Motor neuron (in vitro differentiated cells): ENCODE data around the gene PRR7. TPM values are rescaled to one million over a fixed set of nuclear protein-coding genes. Genes with fewer than 3 reads are reported as not detected.

Experiments used
- ATAC-seq, 8 experiments: fragments of 200-7000 bp; cut with Tn5 transposase; replicated peaks in 6 of 8; 2 replicates each; pipeline ENCODE4 v1.8.0; 2021; ENCODE audit warnings: mild to moderate bottlenecking in 8 of 8, moderate library complexity in 8 of 8
- H3K27ac ChIP-seq, 2 donors: fragments of 250-450 bp; sonication (Bioruptor Pico); 2 replicates each; pipeline ENCODE4 v1.9.0; 2021; ENCODE audit warnings: antibody characterized with exemption in 2 of 2, mild to moderate bottlenecking in 2 of 2, moderate library complexity in 1 of 2
- H3K4me1 ChIP-seq, 2 donors: fragments of 250-450 bp; sonication (Bioruptor Pico); replicated peaks in 1 of 2; 2 replicates each; pipeline ENCODE4 v1.6.1; 2021; ENCODE audit warnings: antibody characterized with exemption in 2 of 2, mild to moderate bottlenecking in 2 of 2, moderate library complexity in 1 of 2
- H3K4me3 ChIP-seq, 5 donors: fragments of 250-450 bp; sonication (Bioruptor Pico); 2 replicates each; pipeline ENCODE4 v1.9.0; 2021; ENCODE audit warnings: antibody characterized with exemption in 5 of 5, mild to moderate bottlenecking in 5 of 5, moderate library complexity in 4 of 5
- WGBS, 10 experiments: fragments of 450-650 bp; shearing (Covaris generic); methylation state at CpG; one replicate each; pipeline ENCODE4 v1.0.0; 2022; 5-methylcytosine and 5-hydroxymethylcytosine counted together
- in situ Hi-C, 9 experiments: fragments of 400-800 bp; cut with MboI; loops; one replicate each; pipeline ENCODE4 v1.15.0; 2021; ENCODE audit warnings: low sequenced_read_pairs in 9 of 9, low pct_unique_long_range_greater_than_20kb in 2 of 9; ENCODE audit not compliant: unreplicated experiment in 9 of 9
- total RNA-seq, 8 experiments: library from RNA; unstranded; fragments of 300-600 nt; gene quantifications; 2 replicates each; pipeline versions ENCODE4 v1.2.3 to v1.2.4, GENCODE V29; 2022

PRR7 gene
- 1 to 10 TPM; 2.0 to 8.1 (median 3.8) TPM for total RNA-seq

- ATAC-seq, result peak; percentile 60 to 71 (median 64)
- in situ Hi-C loops, result no loop called here
- WGBS, 10 experiments, result 0% methylated on average over 2 of the region's 89 CpGs; no CpG with 5 or more reads in 8 of the 10 experiments
- H3K4me3 ChIP-seq, result peak within 1 kb of the TSS; percentile 53 to 90 (median 67)
- peak within 1 kb of the TSS; percentile 83 to 91 for H3K27ac ChIP-seq
- peaks cover 28 to 33% of the 10 kb centered on the region in 2 donors for H3K4me1 ChIP-seq
Measured at GRCh38 chr5:177446200-177447065, at the start of gene PRR7. TSS of gene PRR7 (plus strand) at chr5:177446814. CDS start at chr5:177455068, 8,254 bp downstream.

GRCh38 chr5:177397875-177398390 is 48.7 kb upstream of the PRR7 start:
- no peak overlapping the region for H3K4me3 ChIP-seq
- H3K27ac ChIP-seq, result no peak overlapping the region
- in situ Hi-C loops, result loop anchor here in 2 of 9 experiments (25.0 kb wide), 2 partner anchors 89 to 114 kb away; partner anchors contain the start of genes DDX41 (in 1 of the 2), DOK3 (in 1 of the 2) and PDLIM7 (in 1 of the 2)
- H3K4me1 ChIP-seq, result peaks cover 3 to 4% of the 10 kb centered on the region in 2 donors
- no peak for ATAC-seq
- 100% methylated on average over 1 to 3 of the region's 16 CpGs; no CpG with 5 or more reads in 8 of the 10 experiments for WGBS, 10 experiments

GRCh38 chr5:177399997-177400868 is 46.4 kb upstream of the PRR7 start, which contains the start of gene PFN3:
TSS of gene PFN3 (minus strand) at chr5:177400661. CDS start at chr5:177400576, 85 bp downstream.
- 12 to 100% (median 38%) methylated on average over 1 to 16 of the region's 92 CpGs; no CpG with 5 or more reads in 4 of the 10 experiments for WGBS, 10 experiments
- Histone ChIP-seq H3K4me1 (peaks cover 10 to 12% of the 10 kb centered on the region in 2 donors), H3K4me3 (peak within 1 kb of the TSS in 1 of 5 donors; percentile 7), H3K27ac (no peak within 1 kb of the TSS)
- peak in 1 of 8 experiments; percentile 2 for ATAC-seq
- in situ Hi-C loops, result loop anchor here in 2 of 9 experiments (25.0 kb wide), 2 partner anchors 87 to 112 kb away; partner anchors contain the start of genes DDX41 (in 1 of the 2), DOK3 (in 1 of the 2) and PDLIM7 (in 1 of the 2)

- H3K27ac ChIP-seq, result peak overlapping the region; percentile 11 to 38
- WGBS, 10 experiments, result 0 to 60% (median 3%) methylated on average over 1 to 20 of the region's 49 CpGs; no CpG with 5 or more reads in 3 of the 10 experiments
Measured at GRCh38 chr5:177402271-177403043, 44.2 kb upstream of the PRR7 start.

GRCh38 chr5:177403102-177403791 is 43.4 kb upstream of the PRR7 start:
- 0 to 17% methylated on average over 2 to 17 of the region's 61 CpGs; no CpG with 5 or more reads in 8 of the 10 experiments for WGBS, 10 experiments
- peak overlapping the region in 1 of 2 donors; percentile 38 for H3K27ac ChIP-seq

More at GRCh38 chr5:177402271-177403043, 44.2 kb upstream of the PRR7 start:
- in situ Hi-C loops, result no loop called here
- peaks cover 10 to 12% of the 10 kb centered on the region in 2 donors for H3K4me1 ChIP-seq
- H3K4me3 ChIP-seq, result peak overlapping the region; percentile 25 to 45 (median 37)
- peak; percentile 27 to 72 (median 68) for ATAC-seq

GRCh38 chr5:177403792-177404640 is 42.6 kb upstream of the PRR7 start:
- Histone ChIP-seq H3K4me1 (peaks cover 10 to 12% of the 10 kb centered on the region in 2 donors), H3K27ac (peak overlapping the region in 1 of 2 donors; percentile 52)
- WGBS, 10 experiments, result 0 to 3% (median 1%) methylated on average over 9 to 21 of the region's 93 CpGs; no CpG with 5 or more reads in 5 of the 10 experiments

More at GRCh38 chr5:177403102-177403791, 43.4 kb upstream of the PRR7 start:
- in situ Hi-C loops, result no loop called here
- ATAC-seq, result peak; percentile 9 to 34 (median 24)
- Histone ChIP-seq H3K4me3 (peak overlapping the region; percentile 25 to 45 (median 37)), H3K4me1 (peaks cover 10 to 12% of the 10 kb centered on the region in 2 donors)

GRCh38 chr5:177404641-177405179 is 41.9 kb upstream of the PRR7 start:
- no peak for ATAC-seq
- Histone ChIP-seq H3K4me1 (peaks cover 10 to 12% of the 10 kb centered on the region in 2 donors), H3K4me3 (peak overlapping the region; percentile 25 to 45 (median 37)), H3K27ac (peak overlapping the region in 1 of 2 donors; percentile 52)
- 0 to 83% (median 55%) methylated on average over 1 to 4 of the region's 16 CpGs; no CpG with 5 or more reads in 6 of the 10 experiments for WGBS, 10 experiments
- in situ Hi-C loops, result no loop called here

More at GRCh38 chr5:177403792-177404640, 42.6 kb upstream of the PRR7 start:
- in situ Hi-C loops, result no loop called here
- peak; percentile 73 to 82 (median 76) for ATAC-seq
- peak overlapping the region; percentile 25 to 45 (median 37) for H3K4me3 ChIP-seq

GRCh38 chr5:177405312-177405711 is 41.3 kb upstream of the PRR7 start:
- no peak overlapping the region for H3K27ac ChIP-seq
- 83% methylated on average over 1 of the region's 2 CpGs; no CpG with 5 or more reads in 9 of the 10 experiments for WGBS, 10 experiments
- in situ Hi-C loops, result no loop called here
- peaks cover 10 to 12% of the 10 kb centered on the region in 2 donors for H3K4me1 ChIP-seq
- no peak overlapping the region for H3K4me3 ChIP-seq
- no peak for ATAC-seq

GRCh38 chr5:177405805-177406204 is 40.8 kb upstream of the PRR7 start:
- in situ Hi-C loops, result no loop called here
- Histone ChIP-seq H3K4me1 (peaks cover 10% of the 10 kb centered on the region in 2 donors), H3K27ac (no peak overlapping the region), H3K4me3 (no peak overlapping the region)
- no peak for ATAC-seq
- whole genome bisulfite sequencing, 10 experiments, result 71 to 100% (median 81%) methylated on average over 1 to 4 of the region's 5 CpGs; no CpG with 5 or more reads in 6 of the 10 experiments

GRCh38 chr5:177409043-177409801 is 37.4 kb upstream of the PRR7 start, which contains the start of gene F12:
TSS of gene F12 (minus strand) at chr5:177409564. CDS start at chr5:177409527, 37 bp downstream.
- peaks cover 6% of the 10 kb centered on the region in 2 donors for H3K4me1 ChIP-seq
- H3K4me3 ChIP-seq, result no peak within 1 kb of the TSS
- no peak for ATAC-seq
- no peak within 1 kb of the TSS for H3K27ac ChIP-seq
- 63 to 100% (median 89%) methylated on average over 1 to 4 of the region's 9 CpGs; no CpG with 5 or more reads in 3 of the 10 experiments for WGBS, 10 experiments
- in situ Hi-C loops, result no loop called here
